ENCODE results near the gene GK2. TPM values are rescaled to one million over a fixed set of nuclear protein-coding genes. Genes with fewer than 3 reads are reported as not detected.

GK2 gene
- total RNA-seq, 3 donors from 2014 or later = not detected

Other genes starting within 250 kb of the GK2 start
- gene NAA11, start 82.2 kb downstream of the GK2 start, total RNA-seq = not detected

All from mucosa of descending colon (tissue), 3 donors.